Right lobe of liver (tissue), 4 donors: ENCODE results near the gene ISY1.

Source experiments
- POLR2A ChIP-seq: fragments of 450-650 bp; IDR thresholded peaks from one replicate; pipeline ENCODE4 v1.6.1; 2017; ENCODE audit warnings: antibody characterized with exemption, mild to moderate bottlenecking
- TF ChIP-seq, protein P1 (sequence below), 4 donors: fragments of 200-600 bp in 3 of 4; fragments of 450-650 bp in 1 of 4; IDR thresholded peaks; one replicate each; pipeline versions ENCODE4 v1.5.1 to v1.8.0; 2016 to 2022; ENCODE audit warnings: antibody characterized with exemption in 4 of 4, mild to moderate bottlenecking in 2 of 4
- donor health status: DM: no; HTN: no; CAD: no.
- donor health status: DM: no; HTN: no; CAD: no.
- donor health status: DM: no; HTN: yes; CAD: no.

DNA sequence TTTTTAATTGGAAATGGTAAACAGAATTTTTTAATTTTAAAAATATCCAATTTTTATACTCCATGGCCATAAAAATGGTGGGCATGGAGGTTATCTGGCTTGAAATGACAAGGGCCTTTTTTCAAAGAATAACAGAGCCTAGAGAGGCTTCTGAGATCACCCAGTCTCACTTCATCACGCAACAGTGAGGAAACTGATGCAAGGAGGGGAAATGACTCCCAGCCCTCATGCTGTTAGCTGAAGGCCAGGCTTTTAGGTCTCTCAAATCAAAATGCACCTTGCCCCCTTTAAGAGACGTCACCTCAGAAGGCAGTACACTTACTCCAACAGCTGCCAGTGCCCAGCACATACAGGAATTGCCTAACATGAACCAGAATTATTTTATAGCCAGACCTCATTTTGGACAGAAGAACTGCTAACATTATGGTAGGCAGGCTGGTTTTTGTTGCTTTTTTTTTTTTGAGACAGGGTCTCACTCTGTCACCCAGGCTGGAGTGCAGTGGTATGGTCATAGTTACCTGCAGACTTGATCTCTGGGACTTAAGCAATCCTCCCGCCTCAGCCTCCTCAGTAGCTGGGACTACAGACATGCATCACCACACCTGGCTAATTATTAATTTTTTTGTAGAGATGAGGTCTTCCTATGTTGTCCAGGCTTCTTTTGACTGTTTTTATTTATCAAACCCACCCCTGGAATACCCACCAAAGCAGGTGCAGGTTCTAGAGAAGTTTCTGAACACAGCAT lies 48.4 kb downstream of the ISY1 start:
- TF ChIP-seq, protein P1, sequence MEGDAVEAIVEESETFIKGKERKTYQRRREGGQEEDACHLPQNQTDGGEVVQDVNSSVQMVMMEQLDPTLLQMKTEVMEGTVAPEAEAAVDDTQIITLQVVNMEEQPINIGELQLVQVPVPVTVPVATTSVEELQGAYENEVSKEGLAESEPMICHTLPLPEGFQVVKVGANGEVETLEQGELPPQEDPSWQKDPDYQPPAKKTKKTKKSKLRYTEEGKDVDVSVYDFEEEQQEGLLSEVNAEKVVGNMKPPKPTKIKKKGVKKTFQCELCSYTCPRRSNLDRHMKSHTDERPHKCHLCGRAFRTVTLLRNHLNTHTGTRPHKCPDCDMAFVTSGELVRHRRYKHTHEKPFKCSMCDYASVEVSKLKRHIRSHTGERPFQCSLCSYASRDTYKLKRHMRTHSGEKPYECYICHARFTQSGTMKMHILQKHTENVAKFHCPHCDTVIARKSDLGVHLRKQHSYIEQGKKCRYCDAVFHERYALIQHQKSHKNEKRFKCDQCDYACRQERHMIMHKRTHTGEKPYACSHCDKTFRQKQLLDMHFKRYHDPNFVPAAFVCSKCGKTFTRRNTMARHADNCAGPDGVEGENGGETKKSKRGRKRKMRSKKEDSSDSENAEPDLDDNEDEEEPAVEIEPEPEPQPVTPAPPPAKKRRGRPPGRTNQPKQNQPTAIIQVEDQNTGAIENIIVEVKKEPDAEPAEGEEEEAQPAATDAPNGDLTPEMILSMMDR (IDR thresholded peaks at IDR 0.05) = no peak
- peak; percentile 10 for TF ChIP-seq POLR2A
